Measurements from ENCODE around the gene MACC1. TPM values are rescaled to one million over a fixed set of nuclear protein-coding genes. Genes with fewer than 3 reads are reported as not detected.

The MACC1 gene
- total and polyA plus RNA-seq, 2 donors (not counting 3 experiments of a cell fraction or from before 2014, with no cell fraction given) = not detected

GRCh38 chr7:20241194-20241910 lies 24.2 kb upstream of the MACC1 start:
- ChIA-PET POLR2A (no interaction called here), CTCF (no interaction called here)
- dilution Hi-C loops (cut with MboI; ENCODE audit: extremely low pct_ligation_motif_present, low sequenced_read_pairs) (no loop called here), intact Hi-C loops (cut with micrococcal nuclease) (no loop called here)
- Histone ChIP-seq H3K4me2 (ENCODE audit: insufficient read depth, low read length) (no peak overlapping the region), H4K20me1 (replicated peaks; ENCODE audit: control insufficient read depth, extremely low read depth, insufficient read depth, low read length) (no peaks in the 10 kb centered on the region), H3K4me3 (replicated peaks in 1 of 3; ENCODE audit: insufficient read depth in 1 of 3, low read depth in 1 of 3, low read length in 3 of 3) (no peak overlapping the region), H2AFZ (ENCODE audit: low read depth, low read length) (no peak overlapping the region), H3K9me3 (replicated peaks; ENCODE audit: control insufficient read depth, insufficient read depth, low read length) (no peaks in the 10 kb centered on the region), H3K27me3 (ENCODE audit: control insufficient read depth in 2 of 2, insufficient read depth in 2 of 2, low read length in 2 of 2) (no peaks in the 10 kb centered on the region), H3K27ac (ENCODE audit: insufficient read depth, low read depth, low read length) (no peak overlapping the region), H3K4me1 (ENCODE audit: control insufficient read depth, extremely low read depth, insufficient read depth, low read length) (no peaks in the 10 kb centered on the region), H3K36me3 (ENCODE audit: control insufficient read depth in 2 of 2, extremely low read depth in 1 of 2, insufficient read depth in 2 of 2, low read length in 2 of 2) (no peaks in the 10 kb centered on the region), H3K9me1 (replicated peaks; ENCODE audit: control insufficient read depth, extremely low read depth, insufficient read depth, low read length) (no peaks in the 10 kb centered on the region), H3K9ac (replicated peaks; ENCODE audit: extremely low read depth, insufficient read depth, low read length) (no peak overlapping the region), H3K79me2 (ENCODE audit: control insufficient read depth, insufficient read depth, low read length) (no peaks in the 10 kb centered on the region)
- FAIRE-seq = no peak
- BruUV-seq (replicated peaks) = no TSS peak
- TF ChIP-seq JUN (IDR thresholded peaks at IDR 0.05; ENCODE audit: borderline replicate concordance, insufficient read depth, insufficient read length, low read depth) = no peak
- TF ChIP-seq FOS (IDR thresholded peaks at IDR 0.05; ENCODE audit: borderline replicate concordance, insufficient read depth, low read length) = no peak
- no peak for TF ChIP-seq POLR2AphosphoS5 (IDR thresholded peaks at IDR 0.05; ENCODE audit: insufficient read depth, low read depth, low read length)
- no peak for TF ChIP-seq CTCF (IDR thresholded peaks at IDR 0.05; ENCODE audit: extremely low read depth in 1 of 2, insufficient read depth in 1 of 2, low read depth in 1 of 2, low read length in 2 of 2)
- TF ChIP-seq EZH2 (IDR thresholded peaks at IDR 0.05; ENCODE audit: borderline replicate concordance, low read depth, low read length, severe bottlenecking) = no peak
- no peak for TF ChIP-seq MYC (IDR thresholded peaks at IDR 0.05; ENCODE audit: low read depth, low read length)
- no peak for TF ChIP-seq POLR2A (IDR thresholded peaks at IDR 0.05; ENCODE audit: low read depth, low read length)
- no peak for TF ChIP-seq GATA2 (IDR thresholded peaks at IDR 0.05; ENCODE audit: insufficient read depth, insufficient read length, low read depth, low read length)
- DNase-seq (ENCODE audit: low read depth, low spot score) = no peak
